Osteoblast (primary cell): ENCODE results near the gene TUBA4B. TPM values are rescaled to one million over a fixed set of nuclear protein-coding genes. Genes with fewer than 3 reads are reported as not detected.

Experiments used
- DNase-seq: peaks from one replicate; pipeline ENCODE4 v3.0.0; 2011; ENCODE audit warnings: low spot score, mixed read lengths; ENCODE audit not compliant: insufficient read length; ENCODE audit errors: missing footprints
- H2AFZ ChIP-seq: 2 replicates; pipeline ENCODE4 v1.6.0; 2011; ENCODE audit warnings: mild to moderate bottlenecking, low read length
- H3K27ac ChIP-seq: 2 replicates; pipeline ENCODE4 v1.5.1; 2011; ENCODE audit warnings: mild to moderate bottlenecking, low read depth, low read length, moderate library complexity
- H3K27me3 ChIP-seq: 2 replicates; pipeline ENCODE4 v1.6.0; 2012; ENCODE audit warnings: mild to moderate bottlenecking, control low read depth, inconsistent platforms, low read length, moderate library complexity; ENCODE audit not compliant: insufficient read depth
- H3K36me3 ChIP-seq: 2 replicates; pipeline ENCODE4 v1.5.1; 2011; ENCODE audit warnings: mild to moderate bottlenecking, low read length, control low read depth, moderate library complexity; ENCODE audit not compliant: insufficient read depth
- H3K4me1 ChIP-seq: 2 replicates; pipeline ENCODE4 v1.5.1; 2011; ENCODE audit warnings: mild to moderate bottlenecking, low read length, control low read depth, moderate library complexity; ENCODE audit not compliant: insufficient read depth
- H3K4me2 ChIP-seq: 2 replicates; pipeline ENCODE4 v1.6.0; 2011; ENCODE audit warnings: mild to moderate bottlenecking, low read length; ENCODE audit not compliant: insufficient read depth
- H3K4me3 ChIP-seq: fragments of 200-600 bp; sonication (generic); 3 replicates; pipeline ENCODE4 v1.5.1; 2012; ENCODE audit warnings: mild to moderate bottlenecking, low read length, inconsistent platforms; ENCODE audit not compliant: insufficient read depth
- H3K79me2 ChIP-seq: 2 replicates; pipeline ENCODE4 v1.6.0; 2012; ENCODE audit warnings: mild to moderate bottlenecking, low read length, control low read depth, inconsistent platforms; ENCODE audit not compliant: insufficient read depth
- H3K9me3 ChIP-seq: 2 replicates; pipeline ENCODE4 v1.5.1; 2011; ENCODE audit warnings: low read depth, low read length, control low read depth
- H4K20me1 ChIP-seq: 2 replicates; pipeline ENCODE4 v1.6.0; 2012; ENCODE audit warnings: mild to moderate bottlenecking, low read length, control low read depth; ENCODE audit not compliant: insufficient read depth
- total RNA-seq: library from RNA; depleted of rRNA; stranded (reverse); fragments of >200 nt; gene quantifications from 2 replicates; pipeline ENCODE4 v1.2.3, GENCODE V29; 2012
- TF ChIP-seq, protein P1 (sequence below): IDR thresholded peaks from 2 replicates; pipeline ENCODE4 v1.5.1; 2011; ENCODE audit warnings: mild to moderate bottlenecking, low read depth, low read length, moderate library complexity; ENCODE audit errors: extremely low read depth

The TUBA4B gene
- total RNA-seq, 1 donor = not detected

DNA sequence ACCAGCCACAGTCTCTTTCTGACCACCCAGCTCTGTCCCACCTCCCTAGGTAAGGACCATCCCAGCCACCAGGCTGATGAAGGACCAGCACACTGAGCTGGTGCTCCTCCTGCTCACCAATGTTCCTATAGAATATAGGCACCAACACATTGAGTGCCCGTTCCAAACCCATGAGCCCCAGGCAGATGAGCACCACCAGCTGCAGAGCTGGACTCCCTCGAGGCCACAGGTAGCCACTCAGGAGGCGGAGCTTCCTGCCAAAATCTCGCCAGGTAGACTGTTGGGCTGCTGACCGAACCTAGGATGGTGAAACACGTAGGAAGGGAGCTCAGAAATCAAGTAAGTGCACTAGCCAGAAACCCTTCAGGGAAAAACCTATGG is 36.5 kb upstream of the TUBA4B start:
- no peak overlapping the region for H3K27ac ChIP-seq
- DNase-seq = no peak
- no peaks in the 10 kb centered on the region for H3K27me3 ChIP-seq
- H3K4me2 ChIP-seq = no peak overlapping the region
- H3K36me3 ChIP-seq = peaks cover 52% of the 10 kb centered on the region
- peaks cover 4% of the 10 kb centered on the region for H4K20me1 ChIP-seq
- peaks cover 23% of the 10 kb centered on the region for H3K4me1 ChIP-seq
- TF ChIP-seq, protein P1, sequence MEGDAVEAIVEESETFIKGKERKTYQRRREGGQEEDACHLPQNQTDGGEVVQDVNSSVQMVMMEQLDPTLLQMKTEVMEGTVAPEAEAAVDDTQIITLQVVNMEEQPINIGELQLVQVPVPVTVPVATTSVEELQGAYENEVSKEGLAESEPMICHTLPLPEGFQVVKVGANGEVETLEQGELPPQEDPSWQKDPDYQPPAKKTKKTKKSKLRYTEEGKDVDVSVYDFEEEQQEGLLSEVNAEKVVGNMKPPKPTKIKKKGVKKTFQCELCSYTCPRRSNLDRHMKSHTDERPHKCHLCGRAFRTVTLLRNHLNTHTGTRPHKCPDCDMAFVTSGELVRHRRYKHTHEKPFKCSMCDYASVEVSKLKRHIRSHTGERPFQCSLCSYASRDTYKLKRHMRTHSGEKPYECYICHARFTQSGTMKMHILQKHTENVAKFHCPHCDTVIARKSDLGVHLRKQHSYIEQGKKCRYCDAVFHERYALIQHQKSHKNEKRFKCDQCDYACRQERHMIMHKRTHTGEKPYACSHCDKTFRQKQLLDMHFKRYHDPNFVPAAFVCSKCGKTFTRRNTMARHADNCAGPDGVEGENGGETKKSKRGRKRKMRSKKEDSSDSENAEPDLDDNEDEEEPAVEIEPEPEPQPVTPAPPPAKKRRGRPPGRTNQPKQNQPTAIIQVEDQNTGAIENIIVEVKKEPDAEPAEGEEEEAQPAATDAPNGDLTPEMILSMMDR = no peak
- no peak overlapping the region for H3K4me3 ChIP-seq
- H3K79me2 ChIP-seq = peaks cover 3% of the 10 kb centered on the region
- no peaks in the 10 kb centered on the region for H3K9me3 ChIP-seq
- no peak overlapping the region for H2AFZ ChIP-seq

DNA sequence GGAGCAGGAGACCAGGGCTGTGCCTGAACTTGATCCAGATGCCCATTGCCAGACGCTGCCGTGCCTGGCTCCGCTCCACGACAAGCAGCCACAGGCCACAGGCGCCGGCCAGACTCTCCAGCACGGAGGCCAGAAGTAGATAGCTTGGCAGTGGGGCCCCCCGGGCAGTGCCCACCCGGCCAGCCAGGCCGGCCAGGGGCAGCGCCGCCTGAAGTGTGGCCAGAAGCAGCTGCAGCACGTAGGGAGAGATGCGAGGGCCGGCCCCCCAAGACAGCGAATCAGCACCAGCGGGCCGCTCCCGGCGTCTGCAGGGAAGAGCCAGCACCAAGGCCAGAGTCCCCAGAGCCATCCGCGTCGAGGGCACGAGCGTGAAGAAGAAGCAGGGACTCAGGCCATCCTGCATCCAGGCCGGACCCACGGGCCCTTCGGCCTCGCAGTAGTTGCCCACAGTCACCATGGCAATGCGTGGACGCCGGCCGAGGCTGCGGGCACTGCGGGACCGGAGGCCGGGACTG is 34.8 kb upstream of the TUBA4B start:
- Histone ChIP-seq H4K20me1 (peaks cover 4% of the 10 kb centered on the region), H2AFZ (peak overlapping the region; percentile 83)

DNA sequence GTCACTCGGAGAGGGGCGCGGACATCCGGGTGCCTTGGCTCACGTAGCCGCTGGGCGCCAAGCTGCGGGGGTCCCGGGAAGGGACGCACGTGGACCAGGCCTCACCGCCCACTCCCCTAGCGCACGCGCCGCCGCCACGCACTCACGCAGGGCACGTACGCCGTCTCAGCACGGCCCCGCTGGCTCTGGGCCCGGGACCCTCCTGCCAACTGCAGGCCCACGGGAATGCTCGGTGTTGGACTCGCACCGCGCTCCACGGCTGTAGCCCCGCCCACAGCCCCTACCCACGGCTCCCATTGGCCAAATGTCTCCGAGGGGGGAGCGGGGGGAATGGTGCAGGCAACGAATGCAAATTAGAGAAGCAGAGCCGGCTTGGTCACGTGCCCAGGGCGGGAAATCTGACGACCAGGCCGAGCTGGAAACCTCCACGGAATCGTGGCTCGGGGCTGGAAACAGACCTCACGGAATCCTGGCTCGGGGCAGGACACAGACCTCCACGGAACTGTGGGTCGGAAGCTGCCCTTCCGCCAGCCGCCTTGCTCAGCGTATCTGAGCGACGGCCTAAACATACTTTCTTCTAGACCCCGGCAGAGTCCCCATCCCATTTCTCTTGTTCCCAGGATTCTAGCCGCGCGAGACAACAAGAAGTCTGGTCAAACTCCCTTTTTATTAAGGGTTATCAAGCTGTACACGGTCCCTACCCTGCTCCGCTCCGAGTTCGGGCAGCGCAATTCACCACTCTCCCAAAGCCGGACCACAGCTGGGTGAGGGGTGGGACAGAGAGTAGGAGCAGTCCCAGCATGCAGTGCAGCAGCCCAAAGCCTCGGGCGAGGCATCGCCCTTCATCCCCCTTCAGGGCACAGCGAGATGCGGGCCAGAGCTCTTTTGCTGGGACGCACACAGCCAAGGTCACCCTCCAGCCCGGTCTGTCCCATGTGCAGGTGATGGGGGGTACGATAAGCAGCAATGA is 34.0 kb upstream of the TUBA4B start, which contains the start of gene ABCB6:
Gene ABCB6 (minus strand): TSS at position 227 of the 970 bp plus-strand sequence. CDS start 285 bp downstream, outside the sequence.
- H3K4me1 ChIP-seq = peaks cover 23% of the 10 kb centered on the region
- peaks cover 3% of the 10 kb centered on the region for H3K79me2 ChIP-seq
- no peaks in the 10 kb centered on the region for H3K9me3 ChIP-seq
- peak within 1 kb of the TSS; percentile 51 for H3K27ac ChIP-seq
- peak within 1 kb of the TSS; percentile 75 for H3K4me3 ChIP-seq
- H4K20me1 ChIP-seq = peaks cover 8% of the 10 kb centered on the region
- TF ChIP-seq, protein P1 = no peak
- peak within 1 kb of the TSS; percentile 83 for H2AFZ ChIP-seq
- peaks cover 57% of the 10 kb centered on the region for H3K36me3 ChIP-seq
- peak; percentile 99 for DNase-seq
- H3K4me2 ChIP-seq = peak within 1 kb of the TSS; percentile 80
- H3K27me3 ChIP-seq = no peaks in the 10 kb centered on the region

More for the DNA sequence above, 34.8 kb upstream of the TUBA4B start:
- H3K27ac ChIP-seq = peak overlapping the region; percentile 51
- peak overlapping the region; percentile 80 for H3K4me2 ChIP-seq
- DNase-seq = peak; percentile 98
- peak overlapping the region; percentile 75 for H3K4me3 ChIP-seq
- H3K4me1 ChIP-seq = peaks cover 23% of the 10 kb centered on the region
- no peaks in the 10 kb centered on the region for H3K9me3 ChIP-seq
- H3K27me3 ChIP-seq = no peaks in the 10 kb centered on the region
- H3K36me3 ChIP-seq = peaks cover 54% of the 10 kb centered on the region
- peaks cover 3% of the 10 kb centered on the region for H3K79me2 ChIP-seq
- TF ChIP-seq, protein P1 = no peak
